ENCODE data around the gene OLFML2B.

OLFML2B gene

GRCh38 chr1:162008799-162009198, 14.9 kb downstream of the OLFML2B start:
- DNase-seq (ENCODE audit: low read depth in 2 of 3, low spot score in 2 of 3): no peak

- DNase-seq (ENCODE audit: low read depth in 2 of 3, low spot score in 2 of 3): no peak
These were observed 16.2 kb downstream of the OLFML2B start for GRCh38 chr1:162007466-162007865.

- no peak for DNase-seq (ENCODE audit: low read depth in 2 of 3, low spot score in 2 of 3)
These were observed 17.6 kb downstream of the OLFML2B start for GRCh38 chr1:162006081-162006480.

- DNase-seq (ENCODE audit: low read depth in 2 of 3, low spot score in 2 of 3): no peak
These were observed 19.2 kb downstream of the OLFML2B start for GRCh38 chr1:162004441-162004950.

GRCh38 chr1:162003830-162004215, 19.8 kb downstream of the OLFML2B start:
- DNase-seq (ENCODE audit: low read depth in 2 of 3, low spot score in 2 of 3): no peak

GRCh38 chr1:162003061-162003829, 20.4 kb downstream of the OLFML2B start:
- no peak for DNase-seq (ENCODE audit: low read depth in 2 of 3, low spot score in 2 of 3)

GRCh38 chr1:162000053-162000420, 23.6 kb downstream of the OLFML2B start:
- DNase-seq (ENCODE audit: low read depth in 2 of 3, low spot score in 2 of 3): no peak

- DNase-seq (ENCODE audit: low read depth in 2 of 3, low spot score in 2 of 3): no peak
These were observed 24.2 kb downstream of the OLFML2B start for GRCh38 chr1:161999301-162000052.

GRCh38 chr1:161998811-161999210, 24.9 kb downstream of the OLFML2B start:
- no peak for DNase-seq (ENCODE audit: low read depth in 2 of 3, low spot score in 2 of 3)

GRCh38 chr1:161997152-161997551, 26.5 kb downstream of the OLFML2B start:
- DNase-seq (ENCODE audit: low read depth in 2 of 3, low spot score in 2 of 3): no peak

- DNase-seq (ENCODE audit: low read depth in 2 of 3, low spot score in 2 of 3): no peak
These were observed 29.4 kb downstream of the OLFML2B start for GRCh38 chr1:161994175-161994668.

- DNase-seq (ENCODE audit: low read depth in 2 of 3, low spot score in 2 of 3): no peak
These were observed 30.1 kb downstream of the OLFML2B start for GRCh38 chr1:161993576-161993975.

- DNase-seq (ENCODE audit: low read depth in 2 of 3, low spot score in 2 of 3): no peak
These were observed 33.9 kb downstream of the OLFML2B start for GRCh38 chr1:161989786-161990185.

GRCh38 chr1:161989108-161989507, 34.6 kb downstream of the OLFML2B start:
- DNase-seq (ENCODE audit: low read depth in 2 of 3, low spot score in 2 of 3): no peak

GRCh38 chr1:161988413-161988812, 35.3 kb downstream of the OLFML2B start:
- no peak for DNase-seq (ENCODE audit: low read depth in 2 of 3, low spot score in 2 of 3)

- no peak for DNase-seq (ENCODE audit: low read depth in 2 of 3, low spot score in 2 of 3)
These were observed 35.8 kb downstream of the OLFML2B start for GRCh38 chr1:161987872-161988271.

- DNase-seq (ENCODE audit: low read depth in 2 of 3, low spot score in 2 of 3): no peak
These were observed 36.4 kb downstream of the OLFML2B start for GRCh38 chr1:161987303-161987702.

- DNase-seq (ENCODE audit: low read depth in 2 of 3, low spot score in 2 of 3): no peak
These were observed 37.3 kb downstream of the OLFML2B start for GRCh38 chr1:161986328-161986727.

- no peak for DNase-seq (ENCODE audit: low read depth in 2 of 3, low spot score in 2 of 3)
These were observed 38.3 kb downstream of the OLFML2B start for GRCh38 chr1:161985301-161985822.

- DNase-seq (ENCODE audit: low read depth in 2 of 3, low spot score in 2 of 3): no peak
These were observed 39.9 kb downstream of the OLFML2B start for GRCh38 chr1:161983725-161984124.

GRCh38 chr1:161982917-161983316, 40.8 kb downstream of the OLFML2B start:
- DNase-seq (ENCODE audit: low read depth in 2 of 3, low spot score in 2 of 3): no peak

GRCh38 chr1:161982507-161982895, 41.2 kb downstream of the OLFML2B start:
- no peak for DNase-seq (ENCODE audit: low read depth in 2 of 3, low spot score in 2 of 3)
